Right atrium auricular region (tissue), 2 donors: Measurements from ENCODE around the gene JAG2. TPM values are rescaled to one million over a fixed set of nuclear protein-coding genes. Genes with fewer than 3 reads are reported as not detected.

ENCODE experiments used
- DNase-seq: peaks from one replicate; pipeline ENCODE4 v3.0.0-alpha.2; 2019; ENCODE audit warnings: low spot score
- H3K27ac ChIP-seq, 2 donors: fragments of 200-600 bp; sonication (generic); 1 replicate in 1 of 2; 2 replicates in 1 of 2; pipeline ENCODE4 v1.5.1; 2016 to 2019
- H3K27me3 ChIP-seq, 2 donors: fragments of 200-600 bp; sonication (generic); one replicate each; pipeline versions ENCODE4 v1.5.1 to v1.6.0; 2017 to 2019
- H3K36me3 ChIP-seq: fragments of 200-600 bp; sonication (generic); one replicate; pipeline ENCODE4 v1.5.1; 2016
- H3K4me1 ChIP-seq, 2 donors: fragments of 200-600 bp; sonication (generic); one replicate each; pipeline versions ENCODE4 v1.5.1 to v1.6.0; 2017 to 2019
- H3K4me3 ChIP-seq, 2 donors: fragments of 200-600 bp; sonication (generic); 1 replicate in 1 of 2; 2 replicates in 1 of 2; pipeline ENCODE4 v1.5.1; 2017 to 2019; ENCODE audit warnings: mild to moderate bottlenecking in 1 of 2, moderate library complexity in 1 of 2
- H3K9me3 ChIP-seq, 2 donors: fragments of 200-600 bp; sonication (generic); one replicate each; pipeline ENCODE4 v1.5.1; 2019
- total RNA-seq, 2 donors: library from RNA; depleted of rRNA; stranded (reverse); fragments of >200 nt; gene quantifications; one replicate each; pipeline ENCODE4 v1.1.0, GENCODE V29; 2016
- TF ChIP-seq, protein P1 (sequence below), 2 donors: fragments of 200-600 bp; sonication (generic); IDR thresholded peaks; one replicate each; pipeline ENCODE4 v1.5.1; 2019; ENCODE audit warnings: antibody characterized with exemption in 2 of 2

Gene JAG2
- total RNA-seq, 2 donors from 2014 or later, result 14.5 to 17.3 TPM

DNA sequence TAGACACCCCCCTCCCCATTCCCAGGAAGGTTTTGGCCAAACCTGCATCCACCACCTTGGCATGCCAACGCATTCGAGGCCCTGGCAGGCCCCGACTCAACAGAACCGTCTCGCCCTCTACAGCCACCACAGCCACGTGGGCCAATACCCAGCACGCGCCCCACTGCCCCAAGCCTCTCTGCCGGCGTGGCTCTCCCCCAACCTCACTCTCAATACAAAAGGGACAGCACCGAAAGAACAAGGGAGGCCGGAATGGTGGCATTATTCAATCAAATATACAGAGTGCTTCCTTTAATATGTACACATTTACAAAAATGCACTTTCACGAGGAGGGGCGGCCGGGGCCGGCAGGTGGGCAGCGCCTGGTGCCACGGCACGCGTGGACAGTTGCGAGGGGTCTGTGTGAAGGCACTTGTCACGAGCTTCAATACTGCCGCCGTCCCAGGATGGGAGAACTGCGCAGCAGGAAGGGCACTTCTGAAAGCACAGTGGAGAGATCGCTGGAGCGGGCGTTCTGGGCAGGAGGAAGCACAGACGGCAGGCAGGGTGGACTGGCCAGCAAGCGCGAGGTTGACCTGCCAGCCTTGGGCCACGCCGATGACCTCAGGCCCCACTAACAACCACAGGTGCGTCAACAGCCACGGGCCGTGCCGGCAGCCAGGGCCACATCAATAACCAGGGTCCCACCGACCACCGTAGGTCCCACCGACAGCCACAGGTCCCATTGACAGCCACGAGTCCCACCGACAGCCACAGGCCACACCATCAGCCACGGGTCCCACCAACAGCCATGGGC, 26.9 kb downstream of the JAG2 start:
- no peaks in the 10 kb centered on the region for H3K27me3 ChIP-seq
- no peak for DNase-seq
- peaks cover 0 to 16% of the 10 kb centered on the region in 2 donors for H3K9me3 ChIP-seq
- H3K36me3 ChIP-seq, result peaks cover 22% of the 10 kb centered on the region
- H3K4me1 ChIP-seq, result no peaks in the 10 kb centered on the region
- H3K4me3 ChIP-seq, result no peak overlapping the region
- TF ChIP-seq, protein P1, sequence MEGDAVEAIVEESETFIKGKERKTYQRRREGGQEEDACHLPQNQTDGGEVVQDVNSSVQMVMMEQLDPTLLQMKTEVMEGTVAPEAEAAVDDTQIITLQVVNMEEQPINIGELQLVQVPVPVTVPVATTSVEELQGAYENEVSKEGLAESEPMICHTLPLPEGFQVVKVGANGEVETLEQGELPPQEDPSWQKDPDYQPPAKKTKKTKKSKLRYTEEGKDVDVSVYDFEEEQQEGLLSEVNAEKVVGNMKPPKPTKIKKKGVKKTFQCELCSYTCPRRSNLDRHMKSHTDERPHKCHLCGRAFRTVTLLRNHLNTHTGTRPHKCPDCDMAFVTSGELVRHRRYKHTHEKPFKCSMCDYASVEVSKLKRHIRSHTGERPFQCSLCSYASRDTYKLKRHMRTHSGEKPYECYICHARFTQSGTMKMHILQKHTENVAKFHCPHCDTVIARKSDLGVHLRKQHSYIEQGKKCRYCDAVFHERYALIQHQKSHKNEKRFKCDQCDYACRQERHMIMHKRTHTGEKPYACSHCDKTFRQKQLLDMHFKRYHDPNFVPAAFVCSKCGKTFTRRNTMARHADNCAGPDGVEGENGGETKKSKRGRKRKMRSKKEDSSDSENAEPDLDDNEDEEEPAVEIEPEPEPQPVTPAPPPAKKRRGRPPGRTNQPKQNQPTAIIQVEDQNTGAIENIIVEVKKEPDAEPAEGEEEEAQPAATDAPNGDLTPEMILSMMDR (IDR thresholded peaks at IDR 0.05), result no peak
- H3K27ac ChIP-seq, result no peak overlapping the region

DNA sequence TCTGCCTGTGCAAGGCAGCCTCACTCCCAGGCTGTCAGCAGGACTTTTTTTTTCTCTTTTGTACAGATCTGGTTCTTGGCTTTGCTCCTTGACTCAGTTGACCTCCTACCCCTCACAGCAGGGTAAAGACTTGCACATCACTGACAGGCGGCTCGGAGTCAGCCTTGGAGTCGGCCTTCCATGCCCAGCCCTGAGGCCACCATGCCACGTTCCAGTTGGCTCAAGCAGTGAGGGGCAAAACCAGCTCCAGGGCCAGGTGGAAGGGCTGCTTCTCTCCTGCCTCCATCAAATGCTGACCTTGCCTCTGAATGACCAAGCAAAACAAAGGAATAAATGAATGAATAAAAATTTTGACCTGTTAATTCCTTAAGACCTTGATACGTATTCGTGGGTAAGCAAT, 27.6 kb downstream of the JAG2 start:
- H3K36me3 ChIP-seq, result peaks cover 16% of the 10 kb centered on the region
- DNase-seq, result no peak

DNA sequence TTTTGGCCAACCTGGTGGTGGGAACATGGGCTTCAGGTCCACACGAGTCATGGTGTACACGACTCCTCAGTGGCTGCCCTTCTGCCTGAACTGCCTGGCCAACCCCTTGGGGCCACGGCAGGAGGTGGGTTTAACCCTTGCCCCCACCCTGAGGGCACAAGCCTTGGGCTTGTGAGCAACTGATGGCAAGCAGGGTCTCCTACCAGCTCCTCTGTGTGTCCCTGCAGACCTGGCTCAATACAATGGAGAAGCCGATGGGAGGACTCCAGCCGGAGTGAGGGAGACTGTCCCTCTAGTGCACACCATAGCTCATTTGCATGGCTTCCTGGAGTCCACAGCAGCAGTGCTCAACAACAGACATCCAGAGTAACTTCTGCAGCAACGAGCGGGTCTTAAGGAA, 28.0 kb downstream of the JAG2 start:
- H3K27ac ChIP-seq, result no peak overlapping the region
- no peak for DNase-seq
- no peaks in the 10 kb centered on the region for H3K4me1 ChIP-seq
- TF ChIP-seq, protein P1 (IDR thresholded peaks at IDR 0.05), result no peak
- peaks cover 0 to 16% of the 10 kb centered on the region in 2 donors for H3K9me3 ChIP-seq
- H3K36me3 ChIP-seq, result peaks cover 12% of the 10 kb centered on the region
- no peak overlapping the region for H3K4me3 ChIP-seq
- H3K27me3 ChIP-seq, result no peaks in the 10 kb centered on the region

More for the DNA sequence above, 27.6 kb downstream of the JAG2 start:
- Histone ChIP-seq H3K27ac (no peak overlapping the region), H3K27me3 (no peaks in the 10 kb centered on the region), H3K4me3 (no peak overlapping the region), H3K4me1 (no peaks in the 10 kb centered on the region), H3K9me3 (peaks cover 0 to 16% of the 10 kb centered on the region in 2 donors)
- TF ChIP-seq, protein P1 (IDR thresholded peaks at IDR 0.05), result no peak

DNA sequence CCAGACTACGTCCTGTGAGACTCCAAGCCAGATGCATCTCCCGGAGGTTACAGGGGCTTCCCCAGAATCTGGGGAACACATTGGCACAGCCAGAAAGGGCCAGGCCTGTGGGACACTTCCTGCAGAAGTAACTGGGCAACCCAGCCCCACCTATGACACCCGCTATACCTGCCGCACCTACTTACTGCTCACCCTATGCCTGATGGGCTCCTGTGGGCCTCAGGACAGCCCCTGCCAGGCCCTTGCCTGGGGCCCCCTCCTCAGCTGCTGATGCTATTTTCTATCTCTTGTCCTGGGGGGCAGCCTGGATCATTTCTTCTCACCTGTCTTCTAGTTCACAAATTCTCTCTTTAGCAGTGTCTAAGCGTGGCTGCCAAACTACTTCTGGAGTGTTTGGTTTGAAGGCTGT, 28.7 kb downstream of the JAG2 start:
- Histone ChIP-seq H3K9me3 (peaks cover 0 to 16% of the 10 kb centered on the region in 2 donors), H3K27me3 (no peaks in the 10 kb centered on the region), H3K4me1 (no peaks in the 10 kb centered on the region), H3K4me3 (no peak overlapping the region), H3K36me3 (peaks cover 12% of the 10 kb centered on the region), H3K27ac (no peak overlapping the region)
- DNase-seq, result no peak
- TF ChIP-seq, protein P1 (IDR thresholded peaks at IDR 0.05), result no peak

DNA sequence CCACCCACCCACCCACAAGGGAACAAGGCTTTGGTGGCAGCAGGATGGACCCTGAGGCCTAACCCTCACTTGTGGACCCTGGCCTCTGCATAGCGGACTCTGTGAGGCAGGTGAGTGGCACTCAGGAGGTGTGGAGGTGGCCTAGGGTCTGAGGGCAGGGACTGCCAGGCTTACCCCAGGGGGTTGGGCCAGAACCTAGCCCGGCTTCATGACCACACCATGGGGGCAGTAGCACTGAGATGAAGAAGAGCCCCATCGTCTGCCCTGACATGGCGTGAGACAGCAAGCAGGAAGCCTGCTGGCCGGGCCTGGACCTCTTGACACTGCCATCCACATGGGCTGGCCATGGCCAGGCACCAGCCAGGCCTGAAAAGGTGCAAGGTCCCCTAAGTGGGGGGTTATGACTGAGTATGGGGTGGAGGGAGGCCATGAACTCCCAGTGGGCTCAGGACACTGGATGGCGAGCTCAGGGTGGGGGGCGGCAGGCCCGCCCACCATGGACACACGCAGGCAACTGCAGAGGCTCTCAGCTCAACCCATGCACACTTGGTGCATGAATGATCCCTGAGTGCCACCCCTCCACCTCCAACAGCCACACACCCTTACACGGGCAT, 29.3 kb downstream of the JAG2 start:
- Histone ChIP-seq H3K4me1 (no peaks in the 10 kb centered on the region), H3K9me3 (peaks cover 0 to 16% of the 10 kb centered on the region in 2 donors), H3K36me3 (peaks cover 12% of the 10 kb centered on the region), H3K27ac (no peak overlapping the region), H3K27me3 (no peaks in the 10 kb centered on the region), H3K4me3 (no peak overlapping the region)
- no peak for DNase-seq
- TF ChIP-seq, protein P1 (IDR thresholded peaks at IDR 0.05), result no peak
